ENCODE measurements around the gene CALM1.

DNA sequence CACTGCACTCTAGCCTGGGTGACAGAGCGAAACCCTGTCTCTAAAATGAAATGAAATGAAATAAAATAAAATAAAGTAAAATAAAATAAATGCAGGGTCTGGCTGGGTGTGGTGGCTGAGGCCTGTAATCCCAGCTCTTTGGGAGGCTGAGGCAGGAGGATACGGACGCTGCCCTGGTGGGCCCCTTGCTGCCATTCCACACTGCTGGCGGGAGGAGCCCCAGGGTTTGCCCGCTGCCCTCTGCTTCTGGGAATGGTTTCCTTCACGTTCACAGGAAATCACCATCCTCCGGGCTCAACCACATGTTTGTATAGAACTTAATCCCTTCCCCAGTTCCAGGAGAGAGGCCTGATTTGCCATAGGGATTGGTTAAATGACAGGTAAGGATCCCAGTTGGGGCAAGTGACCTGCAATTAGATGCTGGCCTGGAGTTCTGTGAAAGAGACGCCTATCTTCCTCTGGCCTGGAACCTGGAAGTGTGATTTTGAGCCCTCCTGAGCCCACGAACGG is 29.3 kb downstream of the CALM1 start:
- no peak for TF ChIP-seq POLR2A (IDR thresholded peaks at IDR 0.05)
- no peak for TF ChIP-seq CTCF (IDR thresholded peaks at IDR 0.05)

Measured in testis (tissue), 2 donors.